Measurements from ENCODE around the gene SRSF9.
A peak's percentile ranks its signal among the peaks of the same experiment; 100 is the strongest.

SRSF9 gene

GRCh38 chr12:120470150-120470784 is 719 bp upstream of the SRSF9 start:
- Histone ChIP-seq H3K4me3 (ENCODE audit: low read length) (peak overlapping the region; percentile 57), H3K27ac (ENCODE audit: low read length) (no peak overlapping the region), H3F3A (ENCODE audit: insufficient read depth, low read length) (0 out of 2 replicates have a peak, but pooled peaks cover 3% of the 10 kb centered on the region), H3K36me3 (replicated peaks; ENCODE audit: insufficient read depth, low read length) (no peaks in the 10 kb centered on the region), H3K9me3 (replicated peaks; ENCODE audit: insufficient read depth, low read length) (no peaks in the 10 kb centered on the region), H3K79me2 (ENCODE audit: low read length) (peaks cover 39% of the 10 kb centered on the region), H3K9me2 (replicated peaks; ENCODE audit: insufficient read depth, low read length) (no peaks in the 10 kb centered on the region), H3K4me1 (ENCODE audit: low read length) (no peaks in the 10 kb centered on the region), H2AFZ (ENCODE audit: low read length) (peak overlapping the region; percentile 88), H3K9ac (ENCODE audit: low read length) (peak overlapping the region; percentile 37; the same call in 1 of the 2 replicates), H3K4me2 (ENCODE audit: low read depth, low read length) (peak overlapping the region; percentile 82), H3K27me3 (replicated peaks; ENCODE audit: insufficient read depth, low read length) (no peaks in the 10 kb centered on the region), H4K20me1 (ENCODE audit: insufficient read depth, low read length) (no peaks in the 10 kb centered on the region)
- DNase-seq = no peak
- TF ChIP-seq EZH2 (optimal IDR thresholded peaks at IDR 0.05; ENCODE audit: low read depth, low read length) (no peak), CTCF (IDR thresholded peaks at IDR 0.05; ENCODE audit: low read length) (no peak), EZH2phosphoT487 (IDR thresholded peaks at IDR 0.05; ENCODE audit: low read length) (no peak)

GRCh38 chr12:120468821-120469449 is 613 bp downstream of the SRSF9 start:
- Histone ChIP-seq H3K27me3 (replicated peaks; ENCODE audit: insufficient read depth, low read length) (no peaks in the 10 kb centered on the region), H3K4me3 (ENCODE audit: low read length) (peak overlapping the region; percentile 79), H3K9me2 (replicated peaks; ENCODE audit: insufficient read depth, low read length) (no peaks in the 10 kb centered on the region), H3K27ac (ENCODE audit: low read length) (peak overlapping the region; percentile 52; the same call in 1 of the 2 replicates), H3K4me1 (ENCODE audit: low read length) (no peaks in the 10 kb centered on the region), H2AFZ (ENCODE audit: low read length) (no peak overlapping the region), H3K9ac (ENCODE audit: low read length) (peak overlapping the region; percentile 73; the same call in 1 of the 2 replicates), H3K9me3 (replicated peaks; ENCODE audit: insufficient read depth, low read length) (no peaks in the 10 kb centered on the region), H3F3A (ENCODE audit: insufficient read depth, low read length) (0 out of 2 replicates have a peak, but pooled peaks cover 3% of the 10 kb centered on the region), H4K20me1 (ENCODE audit: insufficient read depth, low read length) (no peaks in the 10 kb centered on the region), H3K79me2 (ENCODE audit: low read length) (peaks cover 52% of the 10 kb centered on the region), H3K36me3 (replicated peaks; ENCODE audit: insufficient read depth, low read length) (no peaks in the 10 kb centered on the region), H3K4me2 (ENCODE audit: low read depth, low read length) (peak overlapping the region; percentile 54; the same call in 1 of the 2 replicates)
- no peak for DNase-seq
- TF ChIP-seq EZH2 (optimal IDR thresholded peaks at IDR 0.05; ENCODE audit: low read depth, low read length) (no peak), CTCF (IDR thresholded peaks at IDR 0.05; ENCODE audit: low read length) (no peak), EZH2phosphoT487 (IDR thresholded peaks at IDR 0.05; ENCODE audit: low read length) (no peak)

- Histone ChIP-seq H3F3A (ENCODE audit: insufficient read depth, low read length) (0 out of 2 replicates have a peak, but pooled peaks cover 3% of the 10 kb centered on the region), H3K27ac (ENCODE audit: low read length) (peak overlapping the region; percentile 52; the same call in 1 of the 2 replicates), H3K4me1 (ENCODE audit: low read length) (no peaks in the 10 kb centered on the region), H4K20me1 (ENCODE audit: insufficient read depth, low read length) (no peaks in the 10 kb centered on the region), H3K9me2 (replicated peaks; ENCODE audit: insufficient read depth, low read length) (no peaks in the 10 kb centered on the region), H3K4me2 (ENCODE audit: low read depth, low read length) (peak overlapping the region; percentile 54), H3K9me3 (replicated peaks; ENCODE audit: insufficient read depth, low read length) (no peaks in the 10 kb centered on the region), H3K79me2 (ENCODE audit: low read length) (peaks cover 56% of the 10 kb centered on the region), H2AFZ (ENCODE audit: low read length) (no peak overlapping the region), H3K27me3 (replicated peaks; ENCODE audit: insufficient read depth, low read length) (no peaks in the 10 kb centered on the region), H3K4me3 (ENCODE audit: low read length) (peak overlapping the region; percentile 79), H3K36me3 (replicated peaks; ENCODE audit: insufficient read depth, low read length) (no peaks in the 10 kb centered on the region), H3K9ac (ENCODE audit: low read length) (peak overlapping the region; percentile 73; the same call in 1 of the 2 replicates)
- DNase-seq = no peak
- TF ChIP-seq CTCF (IDR thresholded peaks at IDR 0.05; ENCODE audit: low read length) (no peak), EZH2phosphoT487 (IDR thresholded peaks at IDR 0.05; ENCODE audit: low read length) (no peak), EZH2 (optimal IDR thresholded peaks at IDR 0.05; ENCODE audit: low read depth, low read length) (no peak)
Observed at GRCh38 chr12:120468325-120468820, 1.2 kb downstream of the SRSF9 start.
